H1 (cell line): ENCODE data around the gene AGTR1. TPM values are rescaled to one million over a fixed set of nuclear protein-coding genes. Genes with fewer than 3 reads are reported as not detected.

Experiments
- CTCF ChIA-PET: fragments of 300-600 bp; sonication (Branson Sonifier 250); formaldehyde crosslinking; loops from one replicate; lab custom pipeline; 2021; ENCODE audit not compliant: partially characterized antibody; lab: Charles Lee
- POLR2A ChIA-PET: fragments of 300-600 bp; sonication (Branson Sonifier 250); formaldehyde crosslinking; loops from one replicate; lab custom pipeline; 2021; ENCODE audit warnings: inconsistent platforms; ENCODE audit not compliant: partially characterized antibody; lab: Charles Lee
- DNase-seq, 2 experiments: peaks; one replicate each; pipeline versions ENCODE4 v3.0.0 to v3.0.0-alpha.2; 2010 to 2022; ENCODE audit warnings: low spot score in 2 of 2, low read depth in 1 of 2, mixed read lengths in 1 of 2
- FAIRE-seq: peaks from 2 replicates; lab custom pipeline; 2011; peaks lifted over from hg19 to GRCh38; lab: Jason Lieb, UNC
- H2AFZ ChIP-seq: 2 replicates; pipeline ENCODE4 v1.8.1; 2012; ENCODE audit warnings: low read length, inconsistent platforms
- H2AK5ac ChIP-seq: 2 replicates; pipeline ENCODE4 v1.6.1; 2013; ENCODE audit warnings: low read depth, low read length
- H2BK120ac ChIP-seq: replicated peaks from 2 replicates; pipeline ENCODE3; 2013; ENCODE audit warnings: low read depth, low read length, inconsistent platforms
- H2BK12ac ChIP-seq: 2 replicates; pipeline ENCODE4 v1.6.1; 2013; ENCODE audit warnings: low read depth, low read length
- H2BK15ac ChIP-seq: 2 replicates; pipeline ENCODE4 v1.6.1; 2013; ENCODE audit warnings: low read length
- H2BK20ac ChIP-seq: 2 replicates; pipeline ENCODE4 v1.6.1; 2013; ENCODE audit warnings: low read length
- H2BK5ac ChIP-seq: 2 replicates; pipeline ENCODE4 v1.6.1; 2013; ENCODE audit warnings: low read depth, low read length
- H3K14ac ChIP-seq: 2 replicates; pipeline ENCODE4 v1.6.1; 2013; ENCODE audit warnings: inconsistent platforms; ENCODE audit not compliant: insufficient read length
- H3K18ac ChIP-seq: 2 replicates; pipeline ENCODE4 v1.6.1; 2013; ENCODE audit warnings: low read length; ENCODE audit errors: extremely low read depth
- H3K23ac ChIP-seq: 2 replicates; pipeline ENCODE4 v1.6.1; 2013; ENCODE audit warnings: inconsistent platforms; ENCODE audit not compliant: insufficient read length
- H3K23me2 ChIP-seq: 2 replicates; pipeline ENCODE4 v1.6.1; 2013; ENCODE audit warnings: low read depth, low read length
- H3K27ac ChIP-seq: 2 replicates; pipeline ENCODE4 v1.6.1; 2011; ENCODE audit warnings: low read depth, low read length, inconsistent platforms
- H3K27me3 ChIP-seq, 4 experiments: replicated peaks in 1 of 4; 1 replicate in 1 of 4; 2 replicates in 3 of 4; pipeline versions ENCODE4 v1.6.1 to v1.8.1; 2011 to 2013; ENCODE audit warnings: low read length in 3 of 4, mild to moderate bottlenecking in 3 of 4, inconsistent platforms in 2 of 4, mixed read lengths in 2 of 4, moderate library complexity in 1 of 4; ENCODE audit not compliant: control insufficient read depth in 3 of 4, insufficient read depth in 3 of 4; ENCODE audit errors: extremely low read depth in 1 of 4
- H3K36me3 ChIP-seq, 4 experiments: 2 replicates each; pipeline versions ENCODE4 v1.6.1 to v1.8.1; 2011 to 2013; ENCODE audit warnings: mild to moderate bottlenecking in 4 of 4, low read length in 3 of 4, moderate library complexity in 2 of 4, control low read depth in 1 of 4, inconsistent platforms in 1 of 4; ENCODE audit not compliant: insufficient read depth in 4 of 4, control insufficient read depth in 2 of 4
- H3K4ac ChIP-seq: replicated peaks from 2 replicates; pipeline ENCODE3; 2013; ENCODE audit warnings: low read length, low read depth, mixed read lengths, inconsistent platforms; ENCODE audit not compliant: insufficient read length
- H3K4me1 ChIP-seq, 4 experiments: replicated peaks in 1 of 4; 1 replicate in 1 of 4; 2 replicates in 3 of 4; pipeline versions ENCODE4 v1.6.1 to v1.8.1; 2011 to 2013; ENCODE audit warnings: low read length in 3 of 4, inconsistent platforms in 2 of 4, mixed read lengths in 1 of 4; ENCODE audit not compliant: insufficient read depth in 4 of 4, control insufficient read depth in 3 of 4
- H3K4me2 ChIP-seq, 2 experiments: 2 replicates each; pipeline versions ENCODE4 v1.6.1 to v1.8.1; 2011 to 2013; ENCODE audit warnings: low read depth in 2 of 2, low read length in 2 of 2, control low read depth in 1 of 2, inconsistent platforms in 1 of 2, mild to moderate bottlenecking in 1 of 2; ENCODE audit not compliant: insufficient read depth in 1 of 2
- H3K4me3 ChIP-seq, 4 experiments: fragments of 200-600, 300-600 bp in 1 of 4; sonication (generic), shearing (Covaris generic), sonication (Bioruptor Twin) in 1 of 4; 2 replicates each; pipeline versions ENCODE4 v1.5.1 to v1.8.1; 2011 to 2016; ENCODE audit warnings: low read length in 4 of 4, low read depth in 3 of 4, control low read depth in 2 of 4, inconsistent platforms in 2 of 4, mild to moderate bottlenecking in 2 of 4, mixed read lengths in 1 of 4, moderate library complexity in 1 of 4; ENCODE audit not compliant: insufficient read depth in 2 of 4; ENCODE audit errors: extremely low read depth in 1 of 4
- H3K56ac ChIP-seq: replicated peaks from 2 replicates; pipeline ENCODE3; 2013; ENCODE audit warnings: low read depth, mild to moderate bottlenecking, mixed read lengths, low read length, inconsistent platforms; ENCODE audit not compliant: insufficient read length
- H3K79me1 ChIP-seq: 2 replicates; pipeline ENCODE4 v1.6.1; 2013; ENCODE audit warnings: low read depth, low read length, control low read depth
- H3K79me2 ChIP-seq, 2 experiments: 2 replicates each; pipeline versions ENCODE4 v1.6.1 to v1.8.1; 2012 to 2013; ENCODE audit warnings: low read length in 2 of 2, mild to moderate bottlenecking in 2 of 2, inconsistent platforms in 1 of 2; ENCODE audit not compliant: insufficient read depth in 2 of 2, control insufficient read depth in 1 of 2
- H3K9ac ChIP-seq, 4 experiments: replicated peaks in 1 of 4; 1 replicate in 1 of 4; 2 replicates in 3 of 4; pipeline versions ENCODE4 v1.6.1 to v1.8.1; 2011 to 2013; ENCODE audit warnings: low read depth in 3 of 4, low read length in 3 of 4, control low read depth in 2 of 4, mild to moderate bottlenecking in 2 of 4, moderate library complexity in 2 of 4, inconsistent platforms in 1 of 4; ENCODE audit errors: extremely low read depth in 1 of 4
- H3K9me3 ChIP-seq, 2 experiments: 2 replicates each; pipeline versions ENCODE4 v1.6.1 to v1.8.1; 2012 to 2013; ENCODE audit warnings: mild to moderate bottlenecking in 2 of 2, moderate library complexity in 2 of 2, control low read depth in 1 of 2, inconsistent platforms in 1 of 2, low read depth in 1 of 2, low read length in 1 of 2, mixed read lengths in 1 of 2; ENCODE audit not compliant: insufficient read depth in 2 of 2
- H4K20me1 ChIP-seq, 2 experiments: replicated peaks in 1 of 2; 2 replicates each; pipeline versions ENCODE3 to v1.8.1; 2011 to 2013; ENCODE audit warnings: inconsistent platforms in 2 of 2, low read length in 2 of 2, mild to moderate bottlenecking in 1 of 2; ENCODE audit not compliant: insufficient read depth in 2 of 2, control insufficient read depth in 1 of 2
- H4K5ac ChIP-seq: 2 replicates; pipeline ENCODE4 v1.6.1; 2013; ENCODE audit warnings: low read length, low read depth, mixed read lengths, inconsistent platforms; ENCODE audit not compliant: insufficient read length
- H4K8ac ChIP-seq: 2 replicates; pipeline ENCODE4 v1.8.0; 2013; ENCODE audit warnings: mild to moderate bottlenecking, moderate library complexity, low read length, inconsistent platforms; ENCODE audit not compliant: insufficient read depth; ENCODE audit errors: extremely low read depth
- H4K91ac ChIP-seq: replicated peaks from 2 replicates; pipeline ENCODE3; 2013; ENCODE audit warnings: low read length, mixed read lengths, inconsistent platforms; ENCODE audit not compliant: insufficient read length
- CEBPB ChIP-seq: IDR thresholded peaks from 2 replicates; pipeline ENCODE4 v1.6.1; 2012; ENCODE audit warnings: low read depth, low read length
- JUN ChIP-seq: IDR thresholded peaks from 2 replicates; pipeline ENCODE4 v1.6.1; 2011; ENCODE audit warnings: low read depth, mild to moderate bottlenecking, improper control_type of control experiment, low read length
- JUND ChIP-seq: IDR thresholded peaks from 2 replicates; pipeline ENCODE4 v1.6.1; 2011; ENCODE audit warnings: mild to moderate bottlenecking, improper control_type of control experiment, low read length
- NANOG ChIP-seq: IDR thresholded peaks from 2 replicates; pipeline ENCODE4 v1.6.1; 2011; ENCODE audit warnings: low read length, low read depth, mild to moderate bottlenecking, inconsistent platforms; ENCODE audit not compliant: insufficient read depth, poor library complexity, severe bottlenecking
- TAF1 ChIP-seq: IDR thresholded peaks from 2 replicates; pipeline ENCODE4 v1.6.1; 2011; ENCODE audit warnings: mild to moderate bottlenecking, low read depth, low read length
- WGBS, 2 experiments: shearing (Covaris generic) in 1 of 2; methylation state at CpG; one replicate each; pipeline versions ENCODE4 v1.1.6 to v1.1.7; 2013 to 2015; ENCODE audit warnings: low lambda C conversion rate in 2 of 2, mixed read lengths in 2 of 2, inconsistent platforms in 1 of 2, low coverage in 1 of 2, missing lambda C conversion rate in 1 of 2; ENCODE audit not compliant: insufficient replicate concordance in 2 of 2, insufficient coverage in 1 of 2, insufficient read length in 1 of 2; ENCODE audit errors: extremely low coverage in 1 of 2, missing lambda C conversion rate in 1 of 2; 5-methylcytosine and 5-hydroxymethylcytosine counted together
- polyA plus RNA-seq, 7 experiments: library from polyadenylated mRNA; depleted of rRNA in 3 of 7; stranded (reverse) in 5 of 7; unstranded in 2 of 7; fragments of >200 nt in 5 of 7; fragments of 200-250 nt in 2 of 7; gene quantifications; 1 replicate in 5 of 7; 2 replicates in 1 of 7; 4 replicates in 1 of 7; pipeline versions ENCODE4 v1.2.1 to v1.2.3, GENCODE V29; 2011 to 2013; ENCODE audit warnings: missing spikeins in 2 of 7, mixed read lengths in 2 of 7
- total RNA-seq: library from RNA; stranded (reverse); fragmentation: NEBNext Ultra II Directional; extraction: Animal tissue kit (Norgen Biotek cat#: 25700); gene quantifications from 2 replicates; pipeline ENCODE4 v1.2.1, GENCODE V29; 2021
- TF ChIP-seq, protein P1 (sequence below): IDR thresholded peaks from 2 replicates; pipeline ENCODE4 v1.6.1; 2011; ENCODE audit warnings: low read depth, mild to moderate bottlenecking, low read length; ENCODE audit not compliant: insufficient read depth

AGTR1 gene
- total and polyA plus RNA-seq, 2 of the 8 experiments (the other 6 are each of a cell fraction or from before 2014, with no cell fraction given) = 0.03 TPM; not detected in 1

DNA sequence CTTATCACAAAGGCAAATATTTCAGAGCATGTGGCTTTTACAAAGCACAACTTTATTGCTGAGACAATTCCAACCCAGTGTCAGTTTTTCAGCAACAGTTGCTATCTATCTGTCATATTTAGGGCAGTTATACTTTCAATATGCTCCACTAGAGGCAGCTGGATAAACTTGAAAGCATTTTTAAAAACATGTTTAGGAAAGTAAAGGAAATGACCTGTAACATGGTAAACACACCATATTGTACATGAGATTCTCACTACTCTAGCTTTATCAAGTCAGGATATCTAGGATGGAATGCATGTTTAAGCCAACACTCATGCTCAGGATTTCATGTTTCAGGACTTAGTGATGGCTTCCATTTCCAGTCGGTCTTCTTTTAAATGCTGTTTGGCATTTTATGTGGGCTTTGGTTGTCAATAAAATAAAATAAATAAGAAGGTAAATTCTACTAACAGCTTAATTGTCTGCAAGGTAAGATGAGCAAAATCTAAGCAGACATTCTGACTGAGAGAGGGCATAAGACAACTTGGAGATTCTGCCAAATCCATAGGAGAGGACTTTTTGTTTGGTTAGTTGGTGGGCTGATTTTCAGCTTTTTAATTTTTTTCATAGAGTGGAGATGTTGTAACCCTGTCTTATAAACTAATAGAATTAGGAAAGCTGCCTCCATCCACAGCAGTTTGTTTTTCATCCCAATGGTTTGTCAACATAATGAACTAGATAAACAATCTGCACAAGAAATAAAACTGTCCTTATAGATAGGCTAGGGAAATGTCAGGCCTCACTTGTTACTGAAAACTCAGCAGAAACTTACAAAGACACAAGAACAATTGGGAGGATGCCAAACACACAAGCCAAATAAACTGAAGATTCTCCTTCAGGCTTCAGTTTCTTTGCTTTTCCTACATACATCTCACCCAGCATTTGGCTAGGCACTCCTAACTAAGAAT, 66.6 kb downstream of the AGTR1 start:
- Histone ChIP-seq H4K91ac (no peak overlapping the region), H3K4ac (no peak overlapping the region), H2BK20ac (no peak overlapping the region), H3K27ac (no peak overlapping the region), H2BK120ac (no peak overlapping the region), H3K9ac (no peak overlapping the region), H3K79me2 (no peaks in the 10 kb centered on the region), H2BK5ac (no peak overlapping the region), H2AFZ (no peak overlapping the region), H3K56ac (no peak overlapping the region), H3K23me2 (no peaks in the 10 kb centered on the region), H2BK12ac (no peak overlapping the region), H4K8ac (no peak overlapping the region), H3K18ac (no peak overlapping the region), H2BK15ac (no peak overlapping the region), H3K4me1 (peaks cover 0 to 3% (median 0%) of the 10 kb centered on the region in 4 experiments; a peak in 1 of 7 replicates), H3K14ac (no peak overlapping the region), H3K4me2 (no peak overlapping the region), H3K23ac (no peak overlapping the region), H3K36me3 (no peaks in the 10 kb centered on the region), H3K79me1 (no peaks in the 10 kb centered on the region), H2AK5ac (no peak overlapping the region), H4K5ac (no peak overlapping the region), H3K4me3 (no peak overlapping the region), H3K9me3 (no peaks in the 10 kb centered on the region), H3K27me3 (no peaks in the 10 kb centered on the region), H4K20me1 (no peaks in the 10 kb centered on the region)
- TF ChIP-seq CEBPB (no peak), TAF1 (no peak), JUN (no peak), NANOG (no peak), JUND (no peak)
- TF ChIP-seq, protein P1, sequence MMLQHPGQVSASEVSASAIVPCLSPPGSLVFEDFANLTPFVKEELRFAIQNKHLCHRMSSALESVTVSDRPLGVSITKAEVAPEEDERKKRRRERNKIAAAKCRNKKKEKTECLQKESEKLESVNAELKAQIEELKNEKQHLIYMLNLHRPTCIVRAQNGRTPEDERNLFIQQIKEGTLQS = no peak
- DNase-seq (no peak), FAIRE-seq (peak; percentile 45)
- WGBS, 2 experiments = 95% methylated on average over 1 of the region's 1 CpG; no CpG with 5 or more reads in 1 of the 2 experiments
- ChIA-PET POLR2A (no interaction called here), CTCF (interaction anchor here (0.6 kb wide), 1 partner anchor 72 kb away, joined by 3 read pairs; no protein-coding TSS in a partner anchor)
